Stimulated activated naive CD8-positive, alpha-beta T cell treated with anti-CD3 and anti-CD28 coated beads, Interleukin-15, Interleukin-2, amounts not matched to agents 100 U/mL and 50 U/mL, for 24 hours (primary cell): ENCODE measurements around the gene SEMA4D.

ENCODE experiments used
- ATAC-seq: fragments of 150-1000 bp; cut with Tn5 transposase; one replicate; pipeline ENCODE4 v1.10.0; 2021
- DNase-seq: peaks from one replicate; pipeline ENCODE4 v3.0.0; 2021

Gene SEMA4D

DNA sequence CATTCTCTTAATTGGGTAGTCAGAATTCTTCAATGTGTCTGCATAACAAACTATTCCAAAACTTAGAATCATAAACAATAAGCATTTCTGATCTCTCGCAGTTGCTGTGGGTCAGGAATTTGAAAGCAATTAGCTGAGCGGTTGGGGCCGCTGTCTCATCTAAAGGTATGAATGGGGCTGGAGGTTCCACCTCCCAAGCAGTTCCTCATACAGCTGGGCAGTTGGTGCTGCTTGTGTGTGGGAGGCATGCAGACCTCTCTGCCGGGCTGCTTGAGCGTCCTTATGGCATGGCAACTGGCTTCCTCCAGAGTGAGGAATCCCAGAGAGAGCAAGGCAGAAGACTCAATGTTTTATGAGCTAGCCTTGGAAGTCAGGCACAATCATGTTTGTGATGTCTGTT is 30.2 kb upstream of the SEMA4D start:
- ATAC-seq (no peak), DNase-seq (no peak)

- DNase-seq (no peak), ATAC-seq (no peak)
These were observed 29.2 kb upstream of the SEMA4D start for GRCh38 chr9:89527084-89527483.

DNA sequence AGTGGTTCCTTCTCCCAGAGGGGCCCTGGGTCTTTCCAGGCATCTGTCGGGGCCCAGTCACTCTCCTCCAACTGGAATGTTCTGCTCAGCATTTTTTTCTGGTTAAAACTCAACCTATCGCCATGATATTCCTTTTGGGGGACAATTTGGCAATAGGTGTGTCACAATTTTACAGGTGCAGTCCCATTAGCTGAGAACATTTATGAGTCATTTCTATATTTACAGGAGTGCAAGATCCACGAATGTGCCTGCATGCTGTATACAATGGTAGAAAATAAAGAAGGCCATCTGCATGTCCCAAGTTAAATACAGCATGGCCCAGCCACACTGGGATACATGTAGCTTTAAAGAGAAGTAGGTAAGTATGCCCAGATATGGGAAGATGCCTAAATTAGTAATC is 28.8 kb upstream of the SEMA4D start:
- no peak for ATAC-seq

GRCh38 chr9:89525446-89526374 is 27.8 kb upstream of the SEMA4D start:
- DNase-seq (no peak), ATAC-seq (no peak)

More for the DNA sequence above, 28.8 kb upstream of the SEMA4D start:
- no peak for DNase-seq

DNA sequence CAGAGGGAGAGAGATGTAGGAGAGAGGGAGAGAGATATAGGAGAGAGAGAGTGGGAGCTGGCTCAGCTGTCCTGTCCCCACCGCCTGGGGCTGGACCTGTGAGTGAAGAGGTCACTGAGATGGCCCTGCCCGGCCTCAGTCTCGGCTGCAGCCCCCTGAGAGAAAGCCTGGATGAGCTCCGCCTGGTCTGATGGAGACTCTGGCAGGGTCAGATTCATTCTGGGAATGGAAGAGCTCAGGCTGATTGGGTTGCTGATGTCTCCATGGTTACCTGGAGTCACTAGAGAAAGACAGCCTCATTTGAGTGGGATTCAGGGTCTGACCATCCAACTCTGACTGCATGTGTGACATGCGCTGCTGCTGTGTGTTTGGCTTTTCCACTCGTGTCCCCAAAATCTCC is 27.1 kb upstream of the SEMA4D start:
- ATAC-seq: no peak
- no peak for DNase-seq

GRCh38 chr9:89523948-89524347 is 26.0 kb upstream of the SEMA4D start:
- ATAC-seq (peak; percentile 37), DNase-seq (peak; percentile 47)

GRCh38 chr9:89522959-89523285 is 25.0 kb upstream of the SEMA4D start:
- DNase-seq (no peak), ATAC-seq (no peak)

GRCh38 chr9:89522261-89522958 is 24.5 kb upstream of the SEMA4D start:
- ATAC-seq: peak; percentile 95
- DNase-seq: peak; percentile 63

GRCh38 chr9:89519366-89519805 is 21.5 kb upstream of the SEMA4D start:
- DNase-seq: no peak
- ATAC-seq: no peak

- DNase-seq: no peak
- no peak for ATAC-seq
These were observed 20.8 kb upstream of the SEMA4D start for GRCh38 chr9:89518466-89519365.

DNA sequence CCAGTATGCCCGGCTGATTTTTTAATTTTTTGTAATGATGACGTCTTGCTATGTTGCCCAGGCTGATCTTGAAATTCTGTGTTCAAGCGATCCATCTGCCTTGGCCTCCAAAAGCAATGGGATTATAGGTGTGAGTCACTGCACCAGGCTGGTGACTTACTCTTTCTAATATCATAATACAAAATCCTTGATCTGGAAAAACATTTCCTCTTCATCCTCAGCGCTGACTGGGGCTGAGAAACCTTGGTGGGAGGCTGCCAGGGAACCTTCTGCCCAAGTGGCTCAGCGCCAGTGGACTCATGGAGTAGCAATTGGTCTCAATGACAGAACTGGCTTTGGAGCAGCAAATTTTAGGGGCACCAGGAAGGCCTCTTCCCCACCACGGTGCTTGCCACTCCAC is 17.5 kb upstream of the SEMA4D start:
- DNase-seq (no peak), ATAC-seq (no peak)

GRCh38 chr9:89514956-89515355 is 17.0 kb upstream of the SEMA4D start:
- ATAC-seq: no peak
- DNase-seq: no peak

DNA sequence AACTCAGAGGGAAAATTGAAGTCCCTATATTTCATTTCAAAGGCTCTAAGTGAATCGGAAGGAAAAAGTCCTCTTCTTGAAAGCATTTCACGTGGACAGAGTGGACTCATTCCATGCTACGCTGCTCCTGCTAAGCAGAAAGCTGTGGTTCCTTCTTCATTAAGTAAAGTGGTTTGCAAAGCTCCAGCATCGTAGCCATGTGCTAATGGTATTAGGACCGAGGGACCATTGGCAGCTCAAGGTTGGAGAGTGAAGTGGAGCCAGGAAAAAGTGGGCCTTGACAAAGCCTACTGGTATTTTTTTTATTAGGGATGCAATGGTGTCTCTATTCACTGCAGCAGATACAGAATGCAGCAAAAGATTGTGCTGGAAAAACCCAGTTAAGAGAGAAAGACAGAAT is 16.4 kb upstream of the SEMA4D start:
- ATAC-seq (no peak), DNase-seq (no peak)

DNA sequence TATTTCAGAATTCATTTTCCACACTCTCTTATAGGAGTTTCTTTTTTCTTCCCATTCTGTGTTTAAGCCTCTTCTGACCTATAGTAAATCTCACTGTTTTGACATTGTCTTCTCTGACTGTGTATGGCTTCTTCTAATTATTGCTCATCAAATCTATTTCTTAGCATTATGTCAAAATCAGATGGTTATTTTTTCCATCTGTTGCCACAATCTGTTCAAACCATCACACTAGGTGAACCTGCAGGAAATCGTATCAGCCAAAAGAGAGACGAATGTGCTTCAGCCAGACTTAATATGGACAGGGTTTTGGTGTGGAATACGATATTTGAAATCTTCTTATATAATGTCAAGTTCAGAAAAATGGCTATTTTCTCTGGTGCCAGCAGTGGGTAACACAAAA is 15.9 kb upstream of the SEMA4D start:
- DNase-seq: no peak
- ATAC-seq: no peak

DNA sequence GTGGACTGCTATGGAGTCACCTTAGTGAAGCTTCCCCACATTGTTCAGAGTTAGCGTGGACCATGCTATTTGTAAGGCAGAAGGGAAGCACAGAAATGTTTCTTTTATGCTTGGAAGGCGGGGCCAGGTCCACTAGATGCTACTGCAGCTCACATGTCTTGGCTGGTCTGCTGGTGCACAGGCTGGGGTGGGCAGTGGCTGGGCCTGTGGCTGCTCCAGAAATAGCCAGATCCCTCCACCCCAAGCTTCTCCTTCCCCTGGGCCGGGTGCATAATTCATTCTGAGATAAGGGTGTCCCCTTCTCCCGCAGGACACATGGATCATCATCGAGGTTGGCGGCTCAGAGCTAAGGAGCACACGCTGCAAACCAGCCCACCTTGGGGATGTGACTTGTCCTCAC is 14.5 kb upstream of the SEMA4D start:
- ATAC-seq: no peak
- no peak for DNase-seq

- no peak for DNase-seq
- no peak for ATAC-seq
These were observed 11.2 kb upstream of the SEMA4D start for GRCh38 chr9:89508951-89509615.

DNA sequence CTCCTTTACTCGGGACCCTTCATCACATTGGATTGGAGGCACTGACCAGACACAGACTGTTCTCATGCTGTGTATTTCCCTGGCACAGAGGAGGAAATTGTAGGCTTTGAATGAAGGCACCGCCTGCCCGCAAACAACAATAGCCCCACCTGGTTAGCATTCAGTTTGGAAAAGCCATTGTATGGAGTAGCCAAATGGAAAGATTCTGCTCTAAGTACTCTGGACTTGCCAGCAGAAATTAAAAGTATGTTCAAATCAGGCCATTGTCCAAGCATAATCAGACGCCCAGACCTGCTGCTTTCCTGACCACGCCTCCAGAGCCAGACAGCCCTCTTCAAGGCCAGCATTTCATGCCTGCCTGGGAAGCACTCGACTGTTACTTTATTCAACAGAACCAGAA is 8.0 kb upstream of the SEMA4D start:
- no peak for DNase-seq
- no peak for ATAC-seq

DNA sequence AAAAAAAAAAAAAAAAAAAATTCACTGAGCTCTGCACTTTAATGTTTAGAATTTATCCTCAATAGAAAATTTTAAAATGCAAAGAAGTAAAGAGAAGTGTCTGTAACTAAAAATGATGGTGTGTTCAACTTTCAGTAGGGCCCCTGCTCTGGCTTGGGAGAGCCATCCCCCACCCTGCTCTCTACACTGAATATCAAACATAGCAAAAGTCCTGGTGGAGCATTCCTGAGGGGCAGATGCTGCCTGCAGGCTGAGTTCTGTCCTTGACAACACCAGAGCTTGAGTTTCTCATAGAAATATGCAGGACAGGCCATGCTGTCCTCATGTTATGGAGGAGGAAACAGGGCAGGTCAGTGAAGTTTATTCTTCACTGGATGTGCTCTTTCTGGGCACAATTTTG is 7.1 kb upstream of the SEMA4D start:
- ATAC-seq (no peak), DNase-seq (no peak)

DNA sequence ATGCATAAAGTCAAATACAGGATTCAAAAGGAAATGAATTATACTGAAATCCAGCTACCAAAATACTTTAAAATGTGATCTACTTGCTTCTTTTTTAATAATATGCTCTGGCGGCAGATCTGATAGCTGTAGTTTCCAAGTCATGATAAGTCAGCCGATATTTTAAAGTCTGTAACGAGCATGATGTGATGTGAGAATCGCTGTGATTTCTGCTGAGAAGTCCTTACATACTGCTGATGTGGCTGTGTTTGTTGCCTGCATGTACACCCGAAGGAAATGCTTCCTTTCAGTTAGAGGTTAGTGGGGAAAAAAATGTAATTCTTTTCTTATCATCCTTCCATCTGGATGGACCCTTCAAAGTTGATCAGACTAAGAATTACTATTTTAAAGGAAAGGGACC is 4.8 kb upstream of the SEMA4D start:
- DNase-seq (no peak), ATAC-seq (no peak)

DNA sequence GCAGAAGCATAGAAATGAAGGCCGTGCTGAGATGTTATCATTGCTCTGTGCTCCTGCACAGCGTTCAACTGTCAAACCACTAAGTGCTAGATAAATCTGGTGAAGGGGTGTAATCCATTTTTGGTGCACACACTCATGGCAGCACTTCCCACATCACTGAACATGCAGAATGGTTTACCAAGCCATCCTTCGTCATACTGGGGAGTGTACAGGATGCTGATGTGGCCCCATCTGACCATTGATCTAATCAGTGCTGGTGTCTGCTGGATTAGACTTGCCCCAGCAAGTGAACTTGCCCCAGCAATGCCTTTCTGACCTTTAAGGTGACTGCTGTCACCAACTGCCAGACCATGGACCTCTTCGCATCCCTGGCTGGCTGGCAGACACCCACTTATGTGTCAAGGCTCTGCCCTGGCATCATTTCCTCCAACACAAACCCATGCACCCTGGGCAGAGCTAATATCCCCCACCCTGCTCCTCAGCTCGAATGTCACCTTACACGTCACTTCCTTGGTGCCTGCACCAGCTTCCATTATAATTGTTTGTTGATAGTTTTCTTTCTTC is 4.2 kb upstream of the SEMA4D start:
- DNase-seq: peak; percentile 59

GRCh38 chr9:89501311-89501898 is 3.5 kb upstream of the SEMA4D start:
- DNase-seq (no peak), ATAC-seq (no peak)

More for the DNA sequence above, 4.2 kb upstream of the SEMA4D start:
- peak; percentile 76 for ATAC-seq
